GM21825 (cell line): Measurements from ENCODE around the gene RNF2.

Experiments
- ATAC-seq: cut with Tn5 transposase; IDR thresholded peaks from one replicate; pipeline ENCODE4 v1.9.1; 2021; ENCODE audit warnings: mild to moderate bottlenecking, moderate library complexity; ENCODE audit not compliant: unreplicated experiment

RNF2 gene

GRCh38 chr1:185091480-185091879 is 46.1 kb downstream of the RNF2 start:
- ATAC-seq = no peak

GRCh38 chr1:185094761-185095160 is 49.4 kb downstream of the RNF2 start:
- ATAC-seq = no peak

- no peak for ATAC-seq
These were observed 51.2 kb downstream of the RNF2 start for GRCh38 chr1:185096531-185096930.

- ATAC-seq = no peak
These were observed 58.7 kb downstream of the RNF2 start for GRCh38 chr1:185104083-185104482.

GRCh38 chr1:185105121-185105520 is 59.8 kb downstream of the RNF2 start:
- no peak for ATAC-seq

- ATAC-seq = no peak
These were observed 63.0 kb downstream of the RNF2 start for GRCh38 chr1:185108321-185108720.

- ATAC-seq = no peak
These were observed 64.8 kb downstream of the RNF2 start for GRCh38 chr1:185110145-185110544.

- no peak for ATAC-seq
These were observed 66.5 kb downstream of the RNF2 start for GRCh38 chr1:185111873-185112272.

- ATAC-seq = no peak
These were observed 67.0 kb downstream of the RNF2 start for GRCh38 chr1:185112356-185112755.

GRCh38 chr1:185129708-185130107 is 84.3 kb downstream of the RNF2 start:
- ATAC-seq = no peak

GRCh38 chr1:185132534-185132933 is 87.2 kb downstream of the RNF2 start:
- ATAC-seq = no peak

GRCh38 chr1:185137896-185138545 is 92.7 kb downstream of the RNF2 start:
- no peak for ATAC-seq

- no peak for ATAC-seq
These were observed 93.9 kb downstream of the RNF2 start for GRCh38 chr1:185139246-185139645.

GRCh38 chr1:185144233-185144632 is 98.9 kb downstream of the RNF2 start:
- ATAC-seq = no peak

- no peak for ATAC-seq
These were observed 105.9 kb downstream of the RNF2 start for GRCh38 chr1:185151215-185151614.
